Measurements from ENCODE around the gene SLC44A1. TPM values are rescaled to one million over a fixed set of nuclear protein-coding genes. Genes with fewer than 3 reads are reported as not detected.

SLC44A1 gene
- total and polyA plus RNA-seq, 10 of the 15 experiments (the other 5 are each of a cell fraction or from before 2014, with no cell fraction given): 2.4 to 21.2 (median 12.4) TPM

DNA sequence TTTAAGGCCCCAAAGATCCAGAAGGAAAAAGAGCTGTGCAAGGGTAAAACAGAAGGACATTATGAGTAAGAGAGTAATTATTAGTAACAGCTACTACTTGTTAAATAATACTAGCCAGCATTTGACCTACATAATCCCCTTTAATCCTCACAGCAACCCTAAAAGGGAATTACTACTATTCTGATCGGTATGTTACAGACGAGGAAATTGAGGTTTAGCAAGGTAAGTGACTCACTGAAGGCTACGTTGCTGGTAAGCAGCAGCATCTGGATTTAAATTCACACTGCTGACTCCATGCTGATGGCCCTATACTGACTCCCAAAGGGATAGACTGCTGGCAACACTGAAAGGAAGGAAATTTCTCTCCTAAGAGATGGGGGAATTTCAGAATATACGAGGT is 199.7 kb downstream of the SLC44A1 start:
- TF ChIP-seq TBL1XR1 (IDR thresholded peaks at IDR 0.05; ENCODE audit: low read depth, low read length) (no peak), NFXL1 (IDR thresholded peaks at IDR 0.05; ENCODE audit: borderline replicate concordance) (no peak), ATF7 (IDR thresholded peaks at IDR 0.05; ENCODE audit: low read depth) (no peak), ZNF24 (IDR thresholded peaks at IDR 0.05) (no peak), CHD2 (IDR thresholded peaks at IDR 0.05; ENCODE audit: borderline replicate concordance, low read depth, low read length) (no peak), RBBP5 (conservative IDR thresholded peaks at IDR 0.05) (no peak), IKZF2 (IDR thresholded peaks at IDR 0.05) (no peak), ASH2L (IDR thresholded peaks at IDR 0.05; ENCODE audit: borderline replicate concordance, low read depth) (no peak), USF2 (IDR thresholded peaks at IDR 0.05; ENCODE audit: borderline replicate concordance, low read depth, low read length) (no peak), SKIL (IDR thresholded peaks at IDR 0.05; ENCODE audit: low read depth, poor library complexity, severe bottlenecking) (no peak), YBX1 (IDR thresholded peaks at IDR 0.05) (no peak), SP1 (IDR thresholded peaks at IDR 0.05; ENCODE audit: low read depth, low read length) (no peak)
- Histone ChIP-seq H3K9me3 (replicated peaks; ENCODE audit: control insufficient read depth, insufficient read depth, low read length) (no peaks in the 10 kb centered on the region), H2AFZ (ENCODE audit: control insufficient read depth, low read depth, low read length) (no peak overlapping the region), H3K4me2 (ENCODE audit: control insufficient read depth, insufficient read depth) (no peak overlapping the region), H3K27ac (ENCODE audit: control insufficient read depth, insufficient read depth) (no peak overlapping the region), H3K9ac (ENCODE audit: control insufficient read depth, insufficient read depth, low read length) (no peak overlapping the region), H4K20me1 (ENCODE audit: control insufficient read depth, insufficient read depth) (no peaks in the 10 kb centered on the region), H3K4me1 (ENCODE audit: control insufficient read depth, insufficient read depth, low read length) (no peaks in the 10 kb centered on the region), H3K27me3 (replicated peaks in 1 of 2; ENCODE audit: control insufficient read depth in 2 of 2, insufficient read depth in 2 of 2, low read length in 1 of 2) (no peaks in the 10 kb centered on the region), H3K36me3 (ENCODE audit: control insufficient read depth in 2 of 2, insufficient read depth in 2 of 2, low read length in 1 of 2) (no peaks in the 10 kb centered on the region), H3K4me3 (no peak overlapping the region), H3K79me2 (ENCODE audit: control insufficient read depth, insufficient read depth, low read length) (peaks cover 10% of the 10 kb centered on the region)
- no peak for FAIRE-seq
- BruUV-seq (replicated peaks): no TSS peak
- POLR2A ChIA-PET: interaction anchor here (0.6 kb wide), 1 partner anchor 52 kb away, joined by 6 read pairs; no protein-coding TSS in a partner anchor
- RAD21 ChIA-PET (ENCODE audit: unreplicated experiment): interaction anchor here (0.9 kb wide), 1 partner anchor 22 kb away, joined by 3 read pairs; no protein-coding TSS in a partner anchor
- in situ Hi-C loops (cut with MboI) (no loop called here), intact Hi-C loops (cut with micrococcal nuclease; ENCODE audit: unreplicated experiment) (loop anchor here (10.0 kb wide), 1 partner anchor 251 kb away; the partner anchor contains the start of gene TMEM38B)
- WGBS (ENCODE audit: insufficient coverage, insufficient replicate concordance, low lambda C conversion rate, missing lambda C conversion rate): 19% methylated on average over 4 of the region's 4 CpGs
- CTCF ChIA-PET: interaction anchor here (1.4 to 1.7 kb wide), 2 partner anchors 107 to 276 kb away, joined by 3 to 4 read pairs; no protein-coding TSS in a partner anchor
- SMC1A ChIA-PET (ENCODE audit: uncharacterized antibody, unreplicated experiment): interaction anchor here (0.8 to 2.4 kb wide), 4 partner anchors 18 to 68 kb away, joined by 3 to 7 read pairs (median 4); no protein-coding TSS in a partner anchor
- ATAC-seq: no peak
- DNase-seq (ENCODE audit: low read depth, low spot score): no peak

All from GM12878 (cell line).